GM21619 (cell line): ENCODE results near the gene NOS1AP.

Source experiments
- ATAC-seq: cut with Tn5 transposase; IDR thresholded peaks from one replicate; pipeline ENCODE4 v1.9.1; 2021; ENCODE audit not compliant: unreplicated experiment

Gene NOS1AP

DNA sequence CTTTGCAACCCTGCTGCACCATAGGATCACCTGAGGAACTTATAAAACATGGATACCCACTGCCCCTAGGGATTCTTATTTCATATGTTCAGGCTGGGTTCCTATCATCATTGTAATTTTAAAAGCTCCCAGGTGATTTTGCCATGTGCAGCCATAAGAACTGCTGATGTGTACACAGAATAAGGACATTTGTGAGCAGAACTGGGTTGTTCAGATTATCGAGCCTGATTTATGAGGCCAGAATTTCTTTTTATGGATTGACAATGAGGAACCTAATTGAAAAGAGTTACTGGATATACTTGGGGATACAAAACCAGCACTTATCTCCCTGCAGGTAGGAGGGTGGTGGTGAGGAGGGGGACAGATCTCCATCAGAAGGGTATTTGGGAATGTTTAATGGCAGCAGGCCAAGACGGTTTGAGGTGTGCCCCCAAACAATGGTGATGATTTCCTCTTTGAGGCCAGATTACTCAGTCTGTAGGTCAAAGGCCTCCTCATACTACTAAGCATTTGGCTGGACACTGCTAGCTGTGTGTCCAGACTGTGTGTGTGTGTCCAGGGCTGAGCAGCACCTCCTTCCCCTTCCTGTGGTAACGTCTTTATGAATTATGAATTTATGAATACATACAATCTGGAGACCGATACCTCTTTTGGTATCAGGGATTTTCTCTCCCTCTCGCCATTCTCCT lies 18.9 kb downstream of the NOS1AP start:
- ATAC-seq, result no peak

DNA sequence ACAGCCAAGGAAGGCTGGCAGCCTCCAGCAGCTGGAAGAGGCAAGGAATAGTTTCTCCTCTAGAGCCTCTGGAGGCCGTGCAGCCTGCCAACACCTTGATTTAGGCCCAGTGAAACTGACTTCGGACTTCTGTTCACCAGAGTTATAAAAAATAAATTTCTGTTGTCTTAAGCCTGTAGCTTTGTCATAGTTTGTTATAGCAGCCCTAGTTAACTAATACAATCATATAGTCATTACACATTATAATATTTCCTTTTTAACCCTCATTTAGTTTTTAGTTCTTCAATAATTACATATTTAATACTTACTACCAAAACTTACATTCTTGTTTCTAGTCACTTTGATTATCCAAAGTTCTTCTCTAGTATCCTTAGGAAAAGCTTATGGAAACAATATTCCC lies 20.3 kb downstream of the NOS1AP start:
- no peak for ATAC-seq

DNA sequence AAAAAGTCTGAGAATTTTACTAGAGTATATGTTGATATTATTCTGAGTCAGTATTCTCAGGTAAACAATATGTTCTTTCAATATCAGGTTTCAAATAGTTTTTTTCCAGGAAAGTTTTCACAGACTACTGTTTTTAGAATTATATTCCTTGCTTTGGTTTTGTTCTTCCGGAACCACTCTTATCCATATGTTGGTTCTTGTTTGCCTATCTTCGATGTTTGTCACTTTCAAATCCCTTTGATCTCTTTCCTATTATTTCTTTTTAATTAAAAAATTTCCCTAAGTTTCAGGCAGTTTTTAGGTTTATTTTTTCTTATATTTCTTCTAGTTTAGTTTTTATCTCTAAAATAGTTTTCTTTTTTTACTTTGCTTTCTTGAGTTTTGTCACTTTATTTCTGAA lies 20.9 kb downstream of the NOS1AP start:
- ATAC-seq, result no peak

- no peak for ATAC-seq
Measured at GRCh38 chr1:162091681-162092524, 22.4 kb downstream of the NOS1AP start.

- no peak for ATAC-seq
Measured at GRCh38 chr1:162093095-162093494, 23.6 kb downstream of the NOS1AP start.

- ATAC-seq, result no peak
Measured at GRCh38 chr1:162094271-162094670, 24.8 kb downstream of the NOS1AP start.

DNA sequence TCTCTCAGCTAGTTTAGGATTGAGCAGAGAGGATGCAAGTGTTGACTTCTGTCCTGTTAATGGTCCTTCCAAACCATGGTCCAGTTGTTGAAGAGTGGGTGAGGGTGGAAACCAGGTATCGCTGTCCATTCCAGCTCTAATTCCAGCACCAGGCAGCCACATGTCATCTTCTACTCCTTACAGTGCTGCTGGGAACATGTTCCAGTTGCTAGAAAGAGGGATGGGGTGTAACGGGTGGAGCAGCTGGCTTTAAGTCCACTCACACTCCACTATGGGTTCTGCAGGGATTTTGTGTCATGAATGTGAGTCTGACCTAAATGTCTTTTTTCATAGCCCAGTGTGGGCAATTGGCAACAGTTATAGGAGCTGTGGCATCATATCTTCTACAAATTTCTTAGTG lies 25.2 kb downstream of the NOS1AP start:
- no peak for ATAC-seq

DNA sequence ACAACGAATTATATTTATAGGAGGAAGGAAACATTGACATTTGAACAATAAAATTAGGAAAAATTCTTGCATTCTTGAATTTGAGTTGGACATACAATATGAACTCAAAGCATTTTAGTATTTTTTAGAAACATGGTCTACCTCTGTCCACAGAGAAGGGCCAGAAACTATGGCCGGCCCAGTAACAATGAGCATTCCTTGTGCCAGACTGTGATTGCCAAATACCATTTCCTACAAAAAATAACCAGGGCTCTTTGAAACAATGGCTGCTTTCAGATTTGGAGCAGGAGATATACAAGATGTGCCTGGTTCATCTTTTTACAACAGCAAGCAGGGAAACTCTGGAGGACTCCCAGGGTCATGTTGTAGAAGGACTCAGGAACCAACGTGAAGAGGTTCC lies 38.4 kb downstream of the NOS1AP start:
- no peak for ATAC-seq

DNA sequence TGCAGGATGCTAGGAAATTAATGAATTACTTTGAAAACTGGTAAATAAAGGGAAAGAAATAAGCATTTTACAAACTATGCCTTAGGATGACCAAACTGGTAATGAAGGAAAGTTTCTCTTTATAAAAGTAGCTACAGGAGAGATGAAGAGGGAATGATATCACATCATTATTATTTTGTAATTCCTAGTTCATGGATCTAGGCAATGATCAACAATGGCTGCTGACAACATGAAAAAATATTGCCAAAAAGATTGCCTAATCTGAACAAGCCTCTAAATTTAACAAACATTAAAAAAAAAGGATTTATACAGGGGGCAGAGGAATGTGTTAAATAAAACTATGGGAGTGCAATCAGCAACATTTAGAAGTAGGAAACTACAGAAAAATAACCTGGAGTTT lies 38.9 kb downstream of the NOS1AP start:
- ATAC-seq, result no peak

- no peak for ATAC-seq
Measured at GRCh38 chr1:162110910-162111309, 41.4 kb downstream of the NOS1AP start.

DNA sequence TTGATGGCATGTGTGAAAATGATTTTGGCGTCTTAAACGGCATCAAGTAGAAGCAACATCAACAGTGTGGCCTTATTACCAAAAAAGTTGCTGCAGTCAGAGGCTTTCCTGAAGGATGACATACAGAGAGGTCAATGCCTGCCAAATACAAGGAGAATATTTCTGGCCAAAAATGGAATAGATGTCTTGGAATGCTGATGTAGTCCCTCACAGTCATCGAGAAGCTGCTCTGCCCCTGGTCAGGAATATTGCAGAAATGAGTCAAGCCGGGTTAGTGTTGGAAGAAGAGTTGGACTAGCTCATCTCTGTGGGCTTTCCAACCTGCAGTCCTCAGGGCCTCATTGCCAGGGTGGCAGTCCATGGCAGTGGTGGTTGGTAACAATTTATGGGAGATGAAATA lies 42.1 kb downstream of the NOS1AP start:
- no peak for ATAC-seq

- ATAC-seq, result no peak
Measured at GRCh38 chr1:162113419-162113818, 43.9 kb downstream of the NOS1AP start.

GRCh38 chr1:162117039-162117774 lies 47.7 kb downstream of the NOS1AP start:
- ATAC-seq, result no peak

- no peak for ATAC-seq
Measured at GRCh38 chr1:162118063-162118462, 48.6 kb downstream of the NOS1AP start.

- ATAC-seq, result no peak
Measured at GRCh38 chr1:162128693-162129356, 59.3 kb downstream of the NOS1AP start.

DNA sequence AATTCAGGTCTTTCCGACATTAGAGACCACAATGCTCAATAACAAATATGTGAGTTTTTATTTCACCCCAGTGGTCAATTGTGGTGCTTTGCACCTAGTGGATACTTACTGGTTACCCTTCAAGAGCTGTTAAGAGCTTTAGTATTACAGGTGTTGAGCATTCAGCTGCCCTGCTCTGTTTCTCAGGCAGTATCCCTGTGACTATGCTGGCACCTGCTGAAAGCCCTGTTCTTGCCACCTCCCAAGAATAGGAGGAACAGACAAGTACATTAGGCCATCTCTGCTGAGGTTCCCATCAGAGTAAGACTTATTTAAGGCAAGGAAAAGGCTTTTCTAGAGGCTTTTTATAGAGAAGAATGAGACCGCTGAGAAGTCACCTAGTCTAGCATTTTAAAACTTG lies 60.8 kb downstream of the NOS1AP start:
- ATAC-seq, result no peak

GRCh38 chr1:162131400-162132321 lies 62.2 kb downstream of the NOS1AP start:
- no peak for ATAC-seq

DNA sequence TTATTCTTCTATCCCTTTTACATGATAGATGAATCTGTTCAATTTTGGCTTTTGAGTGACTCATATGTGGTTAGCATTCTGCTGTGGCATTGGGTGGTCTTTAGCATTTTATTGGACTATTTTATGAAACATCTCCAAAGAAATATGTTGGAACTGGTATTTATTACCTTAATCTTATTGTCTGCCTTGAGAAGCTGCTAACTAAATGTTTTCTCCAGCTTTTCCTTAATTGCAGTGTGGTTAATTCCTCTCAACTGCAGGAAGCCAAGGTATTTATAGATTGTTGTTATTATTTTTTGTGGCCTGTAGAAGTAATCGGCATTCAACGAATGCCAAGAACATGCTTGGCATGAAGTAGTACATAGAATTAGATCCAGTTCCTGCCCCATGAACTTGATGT lies 64.1 kb downstream of the NOS1AP start:
- no peak for ATAC-seq

DNA sequence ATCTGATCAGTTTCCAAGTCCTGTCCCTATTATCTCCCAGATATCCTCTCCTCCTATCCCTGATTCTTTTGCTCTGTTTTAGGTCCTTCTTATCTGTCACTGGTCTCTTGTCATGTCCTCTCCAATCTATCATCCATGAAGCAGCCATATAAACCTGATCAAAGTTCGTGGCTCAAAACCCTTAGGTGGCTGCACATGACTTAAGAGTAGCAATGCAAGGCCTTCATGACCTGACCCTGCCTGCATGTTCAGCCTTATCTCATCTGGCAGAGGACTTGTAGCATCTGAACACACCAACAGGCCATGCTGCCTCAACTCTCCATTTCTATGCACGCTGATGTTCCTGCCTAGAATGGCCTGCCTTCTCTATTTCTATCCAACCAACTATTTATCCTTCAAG lies 65.2 kb downstream of the NOS1AP start:
- ATAC-seq, result no peak

DNA sequence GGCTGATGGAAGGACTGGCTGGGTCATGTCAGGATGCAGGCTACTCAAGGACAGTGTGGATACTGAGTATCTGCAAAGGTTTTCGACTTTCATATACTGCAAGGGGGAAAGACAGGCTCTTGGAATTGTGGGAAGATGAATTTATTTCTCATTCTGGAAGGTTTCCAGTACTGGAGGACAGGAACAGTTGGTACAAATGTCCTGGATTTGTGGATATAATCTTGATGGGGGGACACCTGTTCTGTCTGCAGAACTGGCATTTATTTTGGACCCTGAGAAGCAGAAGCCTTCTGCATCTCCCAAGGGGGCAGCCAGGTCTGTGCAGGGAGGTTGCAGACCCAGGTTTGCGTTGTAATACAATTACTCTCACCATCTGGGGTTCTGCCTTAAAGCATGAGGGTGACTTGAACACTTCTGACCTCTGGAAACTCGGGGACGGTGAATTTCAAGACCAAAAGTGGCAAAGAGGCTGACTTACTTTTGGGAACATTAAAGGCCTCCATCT lies 65.8 kb downstream of the NOS1AP start:
- ATAC-seq, result no peak
